OCI-LY3 (cell line): ENCODE data around the gene TNFAIP8L2.

Source experiments
- EZH2phosphoT487 ChIP-seq: fragments of 200-600 bp; shearing (Covaris generic); IDR thresholded peaks from 2 replicates; pipeline ENCODE4 v1.6.1; 2018; ENCODE audit warnings: antibody characterized with exemption, mixed run types, low read depth
- TF ChIP-seq, protein P1 (sequence below): fragments of 200-600, 300-600 bp; sonication (generic); IDR thresholded peaks from 2 replicates; pipeline ENCODE4 v1.5.1; 2014; ENCODE audit warnings: antibody characterized with exemption, low read length, low read depth

DNA sequence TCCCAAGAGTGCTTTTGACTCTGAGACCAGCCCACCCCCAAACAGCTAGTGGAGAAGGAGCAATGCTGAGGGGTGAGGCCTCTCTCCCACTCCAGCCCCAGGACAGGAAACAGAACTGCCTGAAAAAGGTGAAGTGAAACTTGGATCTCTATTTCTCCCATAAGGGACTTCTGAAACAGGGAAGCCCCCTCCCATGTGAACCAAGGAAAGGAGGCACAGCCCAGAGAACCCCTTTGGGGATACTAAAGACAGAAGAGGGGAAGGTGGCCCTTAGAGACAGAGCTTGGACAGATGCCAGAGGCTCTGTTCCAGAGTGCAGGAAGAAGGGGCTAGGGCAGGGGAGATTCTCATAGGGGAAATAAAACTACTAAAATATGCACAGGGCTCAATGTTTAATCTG lies 2.9 kb downstream of the TNFAIP8L2 start:
- TF ChIP-seq, protein P1, sequence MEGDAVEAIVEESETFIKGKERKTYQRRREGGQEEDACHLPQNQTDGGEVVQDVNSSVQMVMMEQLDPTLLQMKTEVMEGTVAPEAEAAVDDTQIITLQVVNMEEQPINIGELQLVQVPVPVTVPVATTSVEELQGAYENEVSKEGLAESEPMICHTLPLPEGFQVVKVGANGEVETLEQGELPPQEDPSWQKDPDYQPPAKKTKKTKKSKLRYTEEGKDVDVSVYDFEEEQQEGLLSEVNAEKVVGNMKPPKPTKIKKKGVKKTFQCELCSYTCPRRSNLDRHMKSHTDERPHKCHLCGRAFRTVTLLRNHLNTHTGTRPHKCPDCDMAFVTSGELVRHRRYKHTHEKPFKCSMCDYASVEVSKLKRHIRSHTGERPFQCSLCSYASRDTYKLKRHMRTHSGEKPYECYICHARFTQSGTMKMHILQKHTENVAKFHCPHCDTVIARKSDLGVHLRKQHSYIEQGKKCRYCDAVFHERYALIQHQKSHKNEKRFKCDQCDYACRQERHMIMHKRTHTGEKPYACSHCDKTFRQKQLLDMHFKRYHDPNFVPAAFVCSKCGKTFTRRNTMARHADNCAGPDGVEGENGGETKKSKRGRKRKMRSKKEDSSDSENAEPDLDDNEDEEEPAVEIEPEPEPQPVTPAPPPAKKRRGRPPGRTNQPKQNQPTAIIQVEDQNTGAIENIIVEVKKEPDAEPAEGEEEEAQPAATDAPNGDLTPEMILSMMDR, result no peak
- TF ChIP-seq EZH2phosphoT487, result no peak
